CD4-positive, alpha-beta memory T cell (primary cell): ENCODE data around the gene FGGY. TPM values are rescaled to one million over a fixed set of nuclear protein-coding genes. Genes with fewer than 3 reads are reported as not detected.

Source experiments
- CTCF ChIA-PET: fragments of 350-600 bp; sonication (Branson Sonifier 250); formaldehyde crosslinking; loops from one replicate; lab custom pipeline; 2021; ENCODE audit warnings: inconsistent platforms; ENCODE audit not compliant: partially characterized antibody; lab: Charles Lee
- POLR2A ChIA-PET: fragments of 350-600 bp; sonication (Branson Sonifier 250); formaldehyde crosslinking; loops from one replicate; lab custom pipeline; 2021; ENCODE audit not compliant: partially characterized antibody; lab: Charles Lee
- DNase-seq, 5 donors: peaks; one replicate each; pipeline versions ENCODE4 v3.0.0 to v3.0.0-alpha.2; 2020 to 2022; ENCODE audit warnings: mixed read lengths in 1 of 5
- H3K27ac ChIP-seq: one replicate; pipeline ENCODE4 v1.7.0; 2013; ENCODE audit warnings: low read depth, low read length
- H3K27me3 ChIP-seq: 2 replicates; pipeline ENCODE4 v1.7.0; 2013; ENCODE audit warnings: mild to moderate bottlenecking, low read length, moderate library complexity; ENCODE audit not compliant: insufficient read depth
- H3K36me3 ChIP-seq: 2 replicates; pipeline ENCODE4 v1.7.0; 2013; ENCODE audit warnings: mild to moderate bottlenecking, low read length, moderate library complexity; ENCODE audit not compliant: insufficient read depth
- H3K4me1 ChIP-seq: 2 replicates; pipeline ENCODE4 v1.7.0; 2013; ENCODE audit warnings: mild to moderate bottlenecking, low read length, moderate library complexity; ENCODE audit not compliant: insufficient read depth
- H3K4me3 ChIP-seq, 2 donors: one replicate each; pipeline ENCODE4 v1.7.0; 2013; ENCODE audit warnings: low read length in 2 of 2, mild to moderate bottlenecking in 1 of 2
- H3K9me3 ChIP-seq, 2 donors: one replicate each; pipeline ENCODE4 v1.7.0; 2013; ENCODE audit warnings: low read length in 2 of 2, control low read depth in 1 of 2; ENCODE audit not compliant: control insufficient read depth in 1 of 2
- H3K27ac Mint-ChIP-seq, 7 donors: one replicate each; pipeline ENCODE4 v1.8.0; 2020 to 2021; ENCODE audit warnings: mixed read lengths in 7 of 7, mild to moderate bottlenecking in 6 of 7, inconsistent platforms in 3 of 7, moderate library complexity in 3 of 7
- H3K27me3 Mint-ChIP-seq, 2 donors: one replicate each; pipeline ENCODE4 v1.8.0; 2020 to 2021; ENCODE audit warnings: mixed read lengths in 2 of 2
- H3K36me3 Mint-ChIP-seq, 2 donors: one replicate each; pipeline ENCODE4 v1.8.0; 2020 to 2021; ENCODE audit warnings: mixed read lengths in 2 of 2, inconsistent platforms in 1 of 2, mild to moderate bottlenecking in 1 of 2
- H3K4me1 Mint-ChIP-seq, 4 donors: one replicate each; pipeline ENCODE4 v1.8.0; 2020 to 2021; ENCODE audit warnings: mixed read lengths in 4 of 4, mild to moderate bottlenecking in 1 of 4
- H3K4me3 Mint-ChIP-seq, 8 donors: one replicate each; pipeline ENCODE4 v1.8.0; 2020 to 2021; ENCODE audit warnings: mixed read lengths in 8 of 8, mild to moderate bottlenecking in 7 of 8, moderate library complexity in 6 of 8, inconsistent platforms in 3 of 8
- H3K9me3 Mint-ChIP-seq, 8 donors: one replicate each; pipeline ENCODE4 v1.8.0; 2020 to 2021; ENCODE audit warnings: mixed read lengths in 8 of 8, mild to moderate bottlenecking in 5 of 8, inconsistent platforms in 3 of 8, moderate library complexity in 1 of 8
- intact Hi-C: fragments of 100-400 bp; cut with micrococcal nuclease; formaldehyde crosslinking; loops from one replicate; pipeline ENCODE4 v1.15.1; 2023
- microRNA-seq: library from miRNA; unstranded; fragments of <30 nt; microRNA quantifications from one replicate; pipeline ENCODE4 v1.2.0, GENCODE V29; 2021; ENCODE audit warnings: borderline replicate concordance, borderline number of aligned reads, borderline microRNAs expressed, mixed read lengths
- polyA plus RNA-seq, 2 donors: library from polyadenylated mRNA; unstranded; fragments of 300-500 nt; fragmentation: Illumina TruSeq; gene quantifications; one replicate each; pipeline ENCODE4 v1.2.3, GENCODE V29; 2021
- total RNA-seq, 2 experiments: library from RNA; stranded (reverse); gene quantifications; one replicate each; pipeline ENCODE4 v1.2.3, GENCODE V29; 2021

Gene FGGY
- total and polyA plus RNA-seq, 4 experiments from 2014 or later, result 1.8 to 8.8 (median 3.6) TPM

- Mint-ChIP-seq H3K27me3 (peaks cover 4 to 8% of the 10 kb centered on the region in 2 donors), H3K27ac (no peak overlapping the region), H3K4me1 (peaks cover 0 to 1% (median 0%) of the 10 kb centered on the region in 4 donors), H3K9me3 (peaks cover 2 to 21% (median 12%) of the 10 kb centered on the region in 8 donors), H3K4me3 (no peak overlapping the region), H3K36me3 (no peaks in the 10 kb centered on the region)
- no peaks in the 10 kb centered on the region for H3K36me3 ChIP-seq
- H3K27ac ChIP-seq, result no peak overlapping the region
- ChIA-PET POLR2A (interaction anchor here (0.7 kb wide), 1 partner anchor 10 kb away, joined by 3 read pairs; no protein-coding TSS in a partner anchor), CTCF (interaction anchor here (1.1 to 1.4 kb wide), 2 partner anchors 18 to 145 kb away, joined by 3 to 4 read pairs; no protein-coding TSS in a partner anchor)
- H3K4me3 ChIP-seq, result no peak overlapping the region
- intact Hi-C loops, result no loop called here
- no peaks in the 10 kb centered on the region for H3K9me3 ChIP-seq
- DNase-seq, result no peak
- H3K4me1 ChIP-seq, result no peaks in the 10 kb centered on the region
- H3K27me3 ChIP-seq, result peaks cover 4% of the 10 kb centered on the region
Observed at GRCh38 chr1:59798600-59798999, 501.7 kb downstream of the FGGY start.

GRCh38 chr1:59803458-59804038 lies 506.7 kb downstream of the FGGY start:
- Mint-ChIP-seq H3K27ac (no peak overlapping the region), H3K4me3 (no peak overlapping the region), H3K9me3 (peaks cover 0 to 4% (median 0%) of the 10 kb centered on the region in 8 donors), H3K36me3 (no peaks in the 10 kb centered on the region), H3K4me1 (peaks cover 0 to 1% (median 0%) of the 10 kb centered on the region in 4 donors), H3K27me3 (peaks cover 8 to 11% of the 10 kb centered on the region in 2 donors)
- no peak overlapping the region for H3K4me3 ChIP-seq
- no peaks in the 10 kb centered on the region for H3K36me3 ChIP-seq
- CTCF ChIA-PET, result no interaction called here
- POLR2A ChIA-PET, result no interaction called here
- H3K9me3 ChIP-seq, result no peaks in the 10 kb centered on the region
- intact Hi-C loops, result no loop called here
- no peak for DNase-seq
- no peak overlapping the region for H3K27ac ChIP-seq
- H3K4me1 ChIP-seq, result no peaks in the 10 kb centered on the region
- H3K27me3 ChIP-seq, result peaks cover 4% of the 10 kb centered on the region

DNA sequence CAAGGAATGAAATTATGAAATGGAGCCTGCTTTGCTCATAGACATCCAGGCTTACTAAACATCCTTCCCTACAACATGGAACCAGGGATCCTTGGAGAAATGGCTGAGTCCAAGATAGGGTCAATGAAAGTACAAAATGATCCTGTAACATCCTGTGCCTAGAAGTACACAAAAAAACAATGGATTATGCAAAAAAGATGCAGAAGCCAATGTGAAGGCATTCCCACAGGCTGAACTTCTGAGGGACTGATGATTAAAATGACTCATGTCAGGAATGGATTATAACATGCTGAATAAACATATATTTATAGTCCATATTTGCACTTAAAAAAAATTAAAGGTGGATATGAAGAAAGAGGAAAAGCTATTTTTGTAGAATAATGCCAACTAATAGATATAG lies 507.4 kb downstream of the FGGY start:
- Histone ChIP-seq H3K4me1 (no peaks in the 10 kb centered on the region), H3K27me3 (peaks cover 4% of the 10 kb centered on the region), H3K36me3 (no peaks in the 10 kb centered on the region), H3K4me3 (no peak overlapping the region), H3K9me3 (no peaks in the 10 kb centered on the region), H3K27ac (no peak overlapping the region)
- Mint-ChIP-seq H3K4me3 (no peak overlapping the region), H3K36me3 (no peaks in the 10 kb centered on the region), H3K27ac (no peak overlapping the region), H3K4me1 (peaks cover 0 to 1% (median 0%) of the 10 kb centered on the region in 4 donors), H3K9me3 (peaks cover 0 to 4% (median 0%) of the 10 kb centered on the region in 8 donors), H3K27me3 (peaks cover 14 to 18% of the 10 kb centered on the region in 2 donors)
- intact Hi-C loops, result no loop called here
- CTCF ChIA-PET, result no interaction called here
- POLR2A ChIA-PET, result interaction anchor here (0.7 kb wide), 1 partner anchor 8 kb away, joined by 3 read pairs; no protein-coding TSS in a partner anchor
- no peak for DNase-seq

GRCh38 chr1:59805554-59805953 lies 508.7 kb downstream of the FGGY start:
- Histone ChIP-seq H3K9me3 (no peaks in the 10 kb centered on the region), H3K27me3 (peaks cover 3% of the 10 kb centered on the region), H3K4me1 (no peaks in the 10 kb centered on the region), H3K36me3 (no peaks in the 10 kb centered on the region), H3K27ac (no peak overlapping the region), H3K4me3 (no peak overlapping the region)
- ChIA-PET CTCF (interaction anchor here (1.0 kb wide), 1 partner anchor 40 kb away, joined by 3 read pairs; no protein-coding TSS in a partner anchor), POLR2A (no interaction called here)
- Mint-ChIP-seq H3K27me3 (peaks cover 20 to 21% of the 10 kb centered on the region in 2 donors), H3K9me3 (peaks cover 0 to 4% (median 0%) of the 10 kb centered on the region in 8 donors), H3K4me3 (no peak overlapping the region), H3K27ac (no peak overlapping the region), H3K4me1 (peaks cover 0 to 1% (median 0%) of the 10 kb centered on the region in 4 donors), H3K36me3 (no peaks in the 10 kb centered on the region)
- DNase-seq, result no peak
- intact Hi-C loops, result no loop called here

Small RNA genes lying within 50 kb of the gene (microRNA-seq; reads per million reads assigned to microRNA genes)
- not detected for gene MIR4711
